Measurements from ENCODE around the gene RHPN2. TPM values are rescaled to one million over a fixed set of nuclear protein-coding genes. Genes with fewer than 3 reads are reported as not detected.

Gene RHPN2
- total and polyA plus RNA-seq, 2 donors (not counting 3 experiments of a cell fraction or from before 2014, with no cell fraction given) = 2.3 to 2.7 TPM

DNA sequence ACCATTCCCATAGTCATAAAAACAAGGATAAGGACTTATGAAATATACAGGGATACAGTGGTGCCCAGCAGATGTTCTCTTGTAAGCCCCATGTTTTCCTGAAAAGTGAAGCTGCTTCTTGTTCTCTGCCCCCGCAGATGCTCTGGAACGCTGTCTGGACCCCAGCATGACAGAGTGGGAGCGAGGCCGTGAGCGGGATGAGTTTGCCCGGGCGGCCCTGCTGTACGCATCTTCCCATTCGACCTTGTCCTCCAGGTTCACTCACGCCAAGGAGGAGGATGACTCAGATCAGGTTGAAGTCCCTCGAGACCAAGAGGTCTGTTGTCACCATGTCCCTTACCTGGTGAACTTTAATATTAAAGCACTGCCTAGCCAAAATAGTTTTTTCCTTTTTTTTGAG lies 46.9 kb upstream of the RHPN2 start:
- dilution Hi-C loops (cut with MboI; ENCODE audit: extremely low pct_ligation_motif_present, low sequenced_read_pairs) (no loop called here), intact Hi-C loops (cut with micrococcal nuclease) (loop anchor here (2.0 kb wide), 1 partner anchor 139 kb away; the partner anchor contains the start of gene FAAP24)
- BruUV-seq (replicated peaks) = no TSS peak
- Histone ChIP-seq H3K27me3 (ENCODE audit: control insufficient read depth in 2 of 2, insufficient read depth in 2 of 2, low read length in 2 of 2) (no peaks in the 10 kb centered on the region), H3K9ac (replicated peaks; ENCODE audit: extremely low read depth, insufficient read depth, low read length) (no peak overlapping the region), H3K9me1 (replicated peaks; ENCODE audit: control insufficient read depth, extremely low read depth, insufficient read depth, low read length) (no peaks in the 10 kb centered on the region), H3K36me3 (ENCODE audit: control insufficient read depth in 2 of 2, extremely low read depth in 1 of 2, insufficient read depth in 2 of 2, low read length in 2 of 2) (peaks cover 15 to 17% of the 10 kb centered on the region in 2 experiments), H3K27ac (ENCODE audit: insufficient read depth, low read depth, low read length) (no peak overlapping the region), H2AFZ (ENCODE audit: low read depth, low read length) (no peak overlapping the region), H4K20me1 (replicated peaks; ENCODE audit: control insufficient read depth, extremely low read depth, insufficient read depth, low read length) (no peaks in the 10 kb centered on the region), H3K4me1 (ENCODE audit: control insufficient read depth, extremely low read depth, insufficient read depth, low read length) (peaks cover 3% of the 10 kb centered on the region), H3K4me3 (replicated peaks in 1 of 3; ENCODE audit: insufficient read depth in 1 of 3, low read depth in 1 of 3, low read length in 3 of 3) (no peak overlapping the region), H3K9me3 (replicated peaks; ENCODE audit: control insufficient read depth, insufficient read depth, low read length) (no peaks in the 10 kb centered on the region), H3K79me2 (ENCODE audit: control insufficient read depth, insufficient read depth, low read length) (no peaks in the 10 kb centered on the region), H3K4me2 (ENCODE audit: insufficient read depth, low read length) (no peak overlapping the region)
- FAIRE-seq = no peak
- DNase-seq (ENCODE audit: low read depth, low spot score) = no peak
- ChIA-PET CTCF (interaction anchor here (1.0 kb wide), 1 partner anchor 14 kb away, joined by 3 read pairs; no protein-coding TSS in a partner anchor), POLR2A (no interaction called here)
- TF ChIP-seq MYC (IDR thresholded peaks at IDR 0.05; ENCODE audit: low read depth, low read length) (no peak), EZH2 (IDR thresholded peaks at IDR 0.05; ENCODE audit: borderline replicate concordance, low read depth, low read length, severe bottlenecking) (no peak), GATA2 (IDR thresholded peaks at IDR 0.05; ENCODE audit: insufficient read depth, insufficient read length, low read depth, low read length) (no peak), CTCF (IDR thresholded peaks at IDR 0.05; ENCODE audit: extremely low read depth in 1 of 2, insufficient read depth in 1 of 2, low read depth in 1 of 2, low read length in 2 of 2) (no peak), JUN (IDR thresholded peaks at IDR 0.05; ENCODE audit: borderline replicate concordance, insufficient read depth, insufficient read length, low read depth) (no peak), POLR2AphosphoS5 (IDR thresholded peaks at IDR 0.05; ENCODE audit: insufficient read depth, low read depth, low read length) (no peak), FOS (IDR thresholded peaks at IDR 0.05; ENCODE audit: borderline replicate concordance, insufficient read depth, low read length) (no peak), POLR2A (IDR thresholded peaks at IDR 0.05; ENCODE audit: low read depth, low read length) (no peak)
- TF ChIP-seq, protein P1, sequence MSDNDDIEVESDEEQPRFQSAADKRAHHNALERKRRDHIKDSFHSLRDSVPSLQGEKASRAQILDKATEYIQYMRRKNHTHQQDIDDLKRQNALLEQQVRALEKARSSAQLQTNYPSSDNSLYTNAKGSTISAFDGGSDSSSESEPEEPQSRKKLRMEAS (IDR thresholded peaks at IDR 0.05; ENCODE audit: insufficient read depth, insufficient read length) = no peak
